Suprapubic skin (tissue), 4 donors: ENCODE data around the gene SLC4A1. TPM values are rescaled to one million over a fixed set of nuclear protein-coding genes. Genes with fewer than 3 reads are reported as not detected.

Experiments
- DNase-seq, 2 donors: peaks; one replicate each; pipeline ENCODE4 v3.0.0-alpha.2; 2019; ENCODE audit warnings: low spot score in 2 of 2
- H3K27ac ChIP-seq: fragments of 200-600 bp; sonication (generic); one replicate; pipeline ENCODE4 v1.5.1; 2019
- H3K27me3 ChIP-seq: fragments of 200-600 bp; sonication (generic); one replicate; pipeline ENCODE4 v1.5.1; 2019
- H3K36me3 ChIP-seq: fragments of 200-600 bp; sonication (generic); one replicate; pipeline ENCODE4 v1.5.1; 2019
- H3K4me1 ChIP-seq: fragments of 200-600 bp; sonication (generic); one replicate; pipeline ENCODE4 v1.5.1; 2019
- H3K4me3 ChIP-seq: fragments of 200-600 bp; sonication (generic); one replicate; pipeline ENCODE4 v1.5.1; 2019; ENCODE audit warnings: mild to moderate bottlenecking
- H3K9me3 ChIP-seq: fragments of 200-600 bp; sonication (generic); one replicate; pipeline ENCODE4 v1.5.1; 2019
- CTCF ChIP-seq, 2 donors: fragments of 200-600 bp in 1 of 2; fragments of 450-650 bp in 1 of 2; sonication (generic) in 1 of 2; IDR thresholded peaks; one replicate each; pipeline ENCODE4 v1.5.1; 2016 to 2019; ENCODE audit warnings: antibody characterized with exemption in 2 of 2, mild to moderate bottlenecking in 1 of 2, moderate library complexity in 1 of 2
- EP300 ChIP-seq: sonication (generic); formaldehyde crosslinking; IDR thresholded peaks from one replicate; pipeline ENCODE4 v1.6.1; 2017; ENCODE audit warnings: antibody characterized with exemption
- POLR2A ChIP-seq, 2 donors: fragments of 450-650 bp; IDR thresholded peaks; one replicate each; pipeline ENCODE4 v1.6.1; 2017; ENCODE audit warnings: antibody characterized with exemption in 2 of 2, mild to moderate bottlenecking in 2 of 2, moderate library complexity in 2 of 2
- POLR2AphosphoS5 ChIP-seq, 3 donors: sonication (generic); formaldehyde crosslinking; IDR thresholded peaks; one replicate each; pipeline ENCODE4 v1.6.1; 2017; ENCODE audit warnings: antibody characterized with exemption in 3 of 3
- WGBS: methylation state at CpG from one replicate; pipeline ENCODE4 v1.1.5; 2018; 5-methylcytosine and 5-hydroxymethylcytosine counted together
- total RNA-seq, 4 donors: library from RNA; depleted of rRNA; stranded (reverse); fragments of >200 nt; gene quantifications; one replicate each; pipeline ENCODE4 v1.1.0, GENCODE V29; 2016

Gene SLC4A1
- total RNA-seq, 4 donors from 2014 or later: 0.08 to 0.17 (median 0.10) TPM; not detected in 1

- Histone ChIP-seq H3K27me3 (no peaks in the 10 kb centered on the region), H3K9me3 (no peaks in the 10 kb centered on the region), H3K27ac (no peak overlapping the region), H3K4me3 (no peak overlapping the region), H3K4me1 (no peaks in the 10 kb centered on the region), H3K36me3 (no peaks in the 10 kb centered on the region)
- 96% methylated on average over 13 of the region's 17 CpGs for WGBS
- TF ChIP-seq POLR2A (IDR thresholded peaks at IDR 0.05): no peak
- TF ChIP-seq EP300: no peak
- TF ChIP-seq CTCF (IDR thresholded peaks at IDR 0.05): no peak
- no peak for TF ChIP-seq POLR2AphosphoS5 (IDR thresholded peaks at IDR 0.05)
- DNase-seq: no peak
Observed at GRCh38 chr17:44258811-44259351, 9.1 kb downstream of the SLC4A1 start.

GRCh38 chr17:44257815-44258760 is 9.8 kb downstream of the SLC4A1 start:
- DNase-seq: no peak
- H3K4me1 ChIP-seq: no peaks in the 10 kb centered on the region
- no peak overlapping the region for H3K27ac ChIP-seq
- TF ChIP-seq POLR2A (IDR thresholded peaks at IDR 0.05): no peak
- TF ChIP-seq POLR2AphosphoS5 (IDR thresholded peaks at IDR 0.05): no peak
- no peak for TF ChIP-seq CTCF (IDR thresholded peaks at IDR 0.05)
- TF ChIP-seq EP300: no peak
- no peaks in the 10 kb centered on the region for H3K27me3 ChIP-seq
- no peak overlapping the region for H3K4me3 ChIP-seq
- 85% methylated on average over 23 of the region's 23 CpGs for WGBS
- no peaks in the 10 kb centered on the region for H3K9me3 ChIP-seq
- H3K36me3 ChIP-seq: no peaks in the 10 kb centered on the region

- no peak for TF ChIP-seq CTCF (IDR thresholded peaks at IDR 0.05)
- no peak overlapping the region for H3K27ac ChIP-seq
- 55% methylated on average over 4 of the region's 4 CpGs for WGBS
- H3K27me3 ChIP-seq: no peaks in the 10 kb centered on the region
- H3K4me1 ChIP-seq: no peaks in the 10 kb centered on the region
- H3K4me3 ChIP-seq: no peak overlapping the region
- DNase-seq: no peak
- no peaks in the 10 kb centered on the region for H3K9me3 ChIP-seq
- H3K36me3 ChIP-seq: no peaks in the 10 kb centered on the region
Observed at GRCh38 chr17:44256671-44257070, 11.3 kb downstream of the SLC4A1 start.

DNA sequence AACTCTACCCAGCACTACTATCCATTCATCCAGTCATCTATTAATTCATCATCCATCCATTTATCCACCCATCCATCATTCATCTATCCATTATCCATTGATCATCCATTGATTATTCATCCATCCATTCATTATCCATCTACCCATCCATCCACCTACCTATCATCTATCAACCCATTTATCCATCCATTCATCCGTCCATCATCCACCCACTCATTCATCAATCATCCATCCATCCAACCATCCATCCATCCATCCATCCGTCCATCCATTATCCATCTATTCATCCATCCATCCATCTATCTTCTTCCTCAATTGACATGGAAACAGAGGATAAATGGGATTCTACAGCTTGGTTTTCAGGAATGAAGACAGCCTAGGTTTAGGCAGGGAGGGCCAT is 12.0 kb downstream of the SLC4A1 start:
- no peak for TF ChIP-seq CTCF (IDR thresholded peaks at IDR 0.05)
- no peak for TF ChIP-seq POLR2AphosphoS5 (IDR thresholded peaks at IDR 0.05)
- TF ChIP-seq EP300: no peak
- TF ChIP-seq POLR2A (IDR thresholded peaks at IDR 0.05): no peak
- H3K4me3 ChIP-seq: no peak overlapping the region
- no peak for DNase-seq
- H3K9me3 ChIP-seq: no peaks in the 10 kb centered on the region
- H3K4me1 ChIP-seq: no peaks in the 10 kb centered on the region
- H3K27me3 ChIP-seq: no peaks in the 10 kb centered on the region
- H3K27ac ChIP-seq: no peak overlapping the region
- no peaks in the 10 kb centered on the region for H3K36me3 ChIP-seq
- WGBS: 93% methylated on average over 2 of the region's 2 CpGs

GRCh38 chr17:44254361-44255095 is 13.4 kb downstream of the SLC4A1 start:
- WGBS: 48% methylated on average over 10 of the region's 10 CpGs
- no peaks in the 10 kb centered on the region for H3K36me3 ChIP-seq
- H3K4me1 ChIP-seq: no peaks in the 10 kb centered on the region
- H3K27ac ChIP-seq: no peak overlapping the region
- no peak for DNase-seq
- H3K9me3 ChIP-seq: no peaks in the 10 kb centered on the region
- TF ChIP-seq POLR2AphosphoS5 (IDR thresholded peaks at IDR 0.05) (no peak), POLR2A (IDR thresholded peaks at IDR 0.05) (no peak), CTCF (IDR thresholded peaks at IDR 0.05) (no peak), EP300 (no peak)
- no peaks in the 10 kb centered on the region for H3K27me3 ChIP-seq
- no peak overlapping the region for H3K4me3 ChIP-seq
